K562 (cell line): ENCODE results near the gene PKLR. TPM values are rescaled to one million over a fixed set of nuclear protein-coding genes. Genes with fewer than 3 reads are reported as not detected.

ENCODE experiments used
- ARID1B ChIP-seq: fragments of 450-650 bp; IDR thresholded peaks from 2 replicates; pipeline ENCODE4 v1.6.1; 2016; ENCODE audit warnings: antibody characterized with exemption, mild to moderate bottlenecking, inconsistent platforms
- ATF3 ChIP-seq, 2 experiments: fragments of 450-650 bp in 1 of 2; sonication (generic) in 1 of 2; formaldehyde crosslinking in 1 of 2; IDR thresholded peaks in 1 of 2; conservative IDR thresholded peaks in 1 of 2; 2 replicates each; pipeline versions ENCODE4 v1.6.1 to v1.8.1; 2016 to 2023; ENCODE audit warnings: mild to moderate bottlenecking in 2 of 2, moderate library complexity in 2 of 2, inconsistent platforms in 1 of 2, missing genetic modification reagents in 1 of 2
- BRD4 ChIP-seq: fragments of 200-600 bp; sonication (generic); IDR thresholded peaks from 2 replicates; pipeline ENCODE4 v1.6.1; 2017; ENCODE audit warnings: inconsistent platforms
- CBX5 ChIP-seq: IDR thresholded peaks from 2 replicates; pipeline ENCODE4 v1.6.1; 2014; ENCODE audit warnings: low read depth, borderline replicate concordance
- FOS ChIP-seq: IDR thresholded peaks from 3 replicates; pipeline ENCODE4 v1.6.1; 2011; ENCODE audit not compliant: insufficient read length; ENCODE audit errors: extremely low read depth
- KDM1A ChIP-seq, 2 experiments: fragments of 450-650 bp; IDR thresholded peaks; 2 replicates each; pipeline ENCODE4 v1.6.1; 2016; ENCODE audit warnings: mild to moderate bottlenecking in 2 of 2
- NFRKB ChIP-seq: fragments of 450-650 bp; IDR thresholded peaks from 2 replicates; pipeline ENCODE4 v1.6.1; 2016; ENCODE audit warnings: low read depth
- RHOXF2B ChIP-seq: fragments of 250-450 bp; sonication (Bioruptor Pico); conservative IDR thresholded peaks from 2 replicates; pipeline ENCODE4 v1.5.1; 2021
- SNRNP70 ChIP-seq: fragments of 200-400 bp; formaldehyde crosslinking; optimal IDR thresholded peaks from 2 replicates; pipeline ENCODE3; 2017; ENCODE audit warnings: low read depth, low read length
- SPI1 ChIP-seq: IDR thresholded peaks from 2 replicates; pipeline ENCODE4 v1.6.1; 2011; ENCODE audit warnings: low read depth, low read length, control low read depth, borderline replicate concordance
- TCF3 ChIP-seq: sonication (generic); formaldehyde crosslinking; IDR thresholded peaks from 2 replicates; pipeline ENCODE4 v1.4.0; 2020; ENCODE audit warnings: mild to moderate bottlenecking, missing genetic modification reagents
- TFAM ChIP-seq: fragments of 250-450 bp; sonication (Bioruptor Pico); conservative IDR thresholded peaks from 2 replicates; pipeline ENCODE4 v1.5.0; 2021; ENCODE audit warnings: mild to moderate bottlenecking, moderate library complexity
- ZNF239 ChIP-seq: fragments of 250-450 bp; sonication (Bioruptor Pico); IDR thresholded peaks from 2 replicates; pipeline ENCODE4 v1.4.0; 2020; ENCODE audit warnings: mild to moderate bottlenecking
- ZNF274 ChIP-seq: IDR thresholded peaks from 2 replicates; pipeline ENCODE4 v1.6.1; 2011; ENCODE audit warnings: low read depth, mild to moderate bottlenecking, low read length, moderate library complexity, borderline replicate concordance
- ZNF449 ChIP-seq: fragments of 250-450 bp; sonication (Bioruptor Pico); IDR thresholded peaks from 2 replicates; pipeline ENCODE4 v1.8.0; 2022; ENCODE audit warnings: moderate library complexity, mild to moderate bottlenecking, inconsistent platforms
- ZNF57 ChIP-seq: fragments of 450-650 bp; formaldehyde crosslinking; IDR thresholded peaks from 2 replicates; pipeline ENCODE4 v1.4.0; 2020; ENCODE audit warnings: mild to moderate bottlenecking, moderate library complexity
- ZNF699 ChIP-seq: fragments of 250-450 bp; sonication (Bioruptor Pico); IDR thresholded peaks from 2 replicates; pipeline ENCODE4 v1.8.0; 2021; ENCODE audit warnings: mild to moderate bottlenecking, moderate library complexity; ENCODE audit not compliant: insufficient replicate concordance
- ZNF778 ChIP-seq: fragments of 450-650 bp; formaldehyde crosslinking; IDR thresholded peaks from 2 replicates; pipeline ENCODE4 v1.4.0; 2020; ENCODE audit warnings: mild to moderate bottlenecking, moderate library complexity
- polyA plus RNA-seq, 8 experiments: library from polyadenylated mRNA; depleted of rRNA in 4 of 8; stranded (reverse) in 5 of 8; unstranded in 3 of 8; fragments of >200 nt; fragmentation: Nextera tagmentation in 2 of 8; fragmentation: Illumina TruSeq in 1 of 8; extraction: Ambion mirVana in 2 of 8; extraction: Trizol in 1 of 8; gene quantifications; 2 replicates each; pipeline versions ENCODE4 v1.2.1 to v1.2.3, GENCODE V29; 2011 to 2014; ENCODE audit warnings: inconsistent platforms in 1 of 8, missing spikeins in 1 of 8
- total RNA-seq, 7 experiments: library from RNA; depleted of rRNA in 6 of 7; stranded (reverse); fragments of >200 nt in 6 of 7; fragmentation: Illumina TruSeq in 2 of 7; extraction: Trizol in 2 of 7; gene quantifications; 2 replicates each; pipeline versions ENCODE4 v1.2.1 to v1.2.3, GENCODE V29; 2011 to 2021; ENCODE audit warnings: low replicate concordance in 1 of 7
- TF ChIP-seq, protein P1 (sequence below): fragments of 450-650 bp; IDR thresholded peaks from 2 replicates; pipeline ENCODE4 v1.7.0; 2016; ENCODE audit warnings: borderline replicate concordance

Gene PKLR
- total and polyA plus RNA-seq, 9 of the 15 experiments (the other 6 are each of a cell fraction or from before 2014, with no cell fraction given), result 10.7 to 78.4 (median 38.2) TPM

DNA sequence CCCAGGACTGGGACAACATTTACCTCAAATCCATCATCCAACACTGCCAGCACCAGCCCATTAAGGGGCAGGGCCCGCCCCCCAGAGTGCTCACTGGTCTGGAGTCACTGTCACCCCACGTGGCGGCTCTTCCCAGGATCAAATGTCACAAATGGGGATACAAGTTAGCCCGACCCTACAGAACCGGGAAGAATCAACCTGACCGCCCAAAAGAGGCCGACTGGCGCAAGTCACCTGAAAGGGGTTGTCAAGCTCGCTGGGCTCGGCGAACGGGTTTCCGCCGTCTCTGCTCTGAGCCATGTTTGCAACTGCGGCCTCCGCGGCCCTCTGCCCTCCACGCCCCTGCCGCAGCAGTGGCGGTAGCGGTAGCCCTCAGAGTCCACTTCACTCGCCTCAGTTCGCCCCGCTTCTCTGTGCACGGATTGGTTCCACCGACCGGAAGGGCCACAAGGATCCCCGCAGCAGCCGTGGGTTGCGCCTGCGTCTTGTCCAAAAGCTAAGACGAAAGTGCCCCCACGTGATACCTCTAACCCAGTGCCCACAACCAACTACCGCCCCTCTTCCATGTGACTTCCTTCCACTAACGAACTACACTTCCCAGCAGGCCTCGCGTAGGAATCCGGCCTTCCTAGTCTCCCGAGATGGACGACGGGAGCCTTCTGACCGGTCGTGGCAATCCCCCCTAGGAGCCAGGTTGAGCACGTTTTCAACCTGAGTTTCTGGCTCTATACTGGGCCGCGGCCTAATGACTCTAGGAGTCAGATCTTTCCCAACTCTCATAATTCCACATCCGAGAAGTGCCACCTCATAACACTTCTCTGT is 39.2 kb downstream of the PKLR start, which contains the start of gene SCAMP3 (continued):
- TF ChIP-seq BRD4, result no peak
- no peak for TF ChIP-seq ZNF57 (CRISPR knock-in tag)
- peak; percentile 78; the same call in 1 of the 2 replicates for TF ChIP-seq SPI1
- peak; percentile 94 for TF ChIP-seq RHOXF2B (CRISPR knock-in tag)
- TF ChIP-seq ZNF778 (CRISPR knock-in tag), result no peak
- TF ChIP-seq ATF3 (IDR thresholded peaks at IDR 0.05), result no peak
- 0 out of 2 replicates have a peak, but pooled peaks have one; percentile 24 for TF ChIP-seq ATF3 (CRISPR knock-in tag; conservative IDR thresholded peaks at IDR 0.05)
- TF ChIP-seq ZNF449, result no peak
- TF ChIP-seq SNRNP70, result no peak
- peak; percentile 40; the same call in 1 of the 2 replicates for TF ChIP-seq ARID1B
- no peak for TF ChIP-seq FOS
- TF ChIP-seq ZNF699, result no peak
- no peak for TF ChIP-seq ZNF274
- no peak for TF ChIP-seq ZNF239
- TF ChIP-seq NFRKB, result no peak
- no peak for TF ChIP-seq TFAM
- no peak for TF ChIP-seq TCF3 (CRISPR knock-in tag)
- TF ChIP-seq KDM1A (IDR thresholded peaks at IDR 0.05), result no peak
- TF ChIP-seq CBX5, result no peak
- TF ChIP-seq, protein P1, sequence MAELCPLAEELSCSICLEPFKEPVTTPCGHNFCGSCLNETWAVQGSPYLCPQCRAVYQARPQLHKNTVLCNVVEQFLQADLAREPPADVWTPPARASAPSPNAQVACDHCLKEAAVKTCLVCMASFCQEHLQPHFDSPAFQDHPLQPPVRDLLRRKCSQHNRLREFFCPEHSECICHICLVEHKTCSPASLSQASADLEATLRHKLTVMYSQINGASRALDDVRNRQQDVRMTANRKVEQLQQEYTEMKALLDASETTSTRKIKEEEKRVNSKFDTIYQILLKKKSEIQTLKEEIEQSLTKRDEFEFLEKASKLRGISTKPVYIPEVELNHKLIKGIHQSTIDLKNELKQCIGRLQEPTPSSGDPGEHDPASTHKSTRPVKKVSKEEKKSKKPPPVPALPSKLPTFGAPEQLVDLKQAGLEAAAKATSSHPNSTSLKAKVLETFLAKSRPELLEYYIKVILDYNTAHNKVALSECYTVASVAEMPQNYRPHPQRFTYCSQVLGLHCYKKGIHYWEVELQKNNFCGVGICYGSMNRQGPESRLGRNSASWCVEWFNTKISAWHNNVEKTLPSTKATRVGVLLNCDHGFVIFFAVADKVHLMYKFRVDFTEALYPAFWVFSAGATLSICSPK, result no peak
